GM19455 (cell line): ENCODE results near the gene PIK3R5.
A peak's percentile ranks its signal among the peaks of the same experiment; 100 is the strongest.
"Not testable (repeated sequence)": the region's sequence is repeated elsewhere in the genome, so short reads cannot be mapped to it uniquely, and the experiment has no call there.

Source experiments
- ATAC-seq: cut with Tn5 transposase; IDR thresholded peaks from one replicate; pipeline ENCODE4 v1.9.1; 2021; ENCODE audit not compliant: unreplicated experiment

PIK3R5 gene

DNA sequence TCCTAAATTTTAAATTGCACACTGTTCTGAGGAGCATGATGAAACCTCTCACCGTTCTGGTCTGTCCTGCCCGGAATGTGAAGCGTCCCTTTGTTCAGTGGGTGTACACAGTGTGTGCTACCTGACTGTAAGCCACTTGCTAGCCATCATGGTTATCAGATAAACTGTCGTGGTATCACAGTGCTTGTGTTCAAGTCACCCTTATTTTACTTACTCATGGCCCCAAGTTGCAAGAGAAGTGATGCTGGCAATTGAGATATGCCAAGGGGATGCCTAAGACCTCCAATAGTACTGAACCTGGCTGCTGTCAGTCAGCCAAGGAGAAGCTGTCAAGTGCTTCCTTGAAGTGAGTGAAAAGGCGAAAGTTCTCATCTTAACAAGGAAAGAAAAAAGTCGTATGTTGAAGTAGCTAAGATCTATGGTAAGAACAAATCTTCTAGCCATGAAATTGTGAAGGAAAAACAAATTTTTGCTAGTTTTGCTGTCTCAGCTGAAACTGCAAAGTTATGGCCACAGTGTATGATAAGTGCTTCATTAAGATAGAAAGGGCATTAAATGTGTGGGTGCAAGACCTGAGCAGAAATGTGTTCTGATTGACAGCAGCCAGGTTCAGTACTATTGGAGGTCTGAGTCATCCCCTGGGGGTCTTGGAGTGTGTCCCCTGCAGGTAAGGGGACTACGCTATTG lies 103.9 kb downstream of the PIK3R5 start:
- ATAC-seq, result no peak

- ATAC-seq, result no peak
Observed at GRCh38 chr17:8859804-8860430, 105.6 kb downstream of the PIK3R5 start.

- ATAC-seq, result no peak
Observed at GRCh38 chr17:8859027-8859803, 106.3 kb downstream of the PIK3R5 start.

DNA sequence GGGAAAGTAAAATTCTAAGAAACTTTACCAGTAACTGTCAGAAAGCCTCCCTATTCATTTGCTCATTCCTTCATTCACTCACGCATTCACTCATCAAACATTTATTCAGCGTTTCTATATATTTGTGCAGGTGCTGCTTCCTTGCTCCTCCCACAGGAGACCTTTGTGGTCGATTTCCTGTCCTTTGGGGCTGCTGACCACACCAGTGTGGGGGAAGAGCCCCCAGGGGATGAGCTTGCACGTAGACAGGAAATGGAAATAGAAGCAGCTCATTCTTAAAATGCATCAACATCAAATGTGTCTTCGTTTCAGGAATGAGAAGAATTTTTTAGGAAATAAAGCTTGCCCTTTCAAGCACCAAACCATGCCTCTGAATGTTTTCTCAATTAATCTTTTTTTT lies 107.6 kb downstream of the PIK3R5 start:
- ATAC-seq, result peak; percentile 44

DNA sequence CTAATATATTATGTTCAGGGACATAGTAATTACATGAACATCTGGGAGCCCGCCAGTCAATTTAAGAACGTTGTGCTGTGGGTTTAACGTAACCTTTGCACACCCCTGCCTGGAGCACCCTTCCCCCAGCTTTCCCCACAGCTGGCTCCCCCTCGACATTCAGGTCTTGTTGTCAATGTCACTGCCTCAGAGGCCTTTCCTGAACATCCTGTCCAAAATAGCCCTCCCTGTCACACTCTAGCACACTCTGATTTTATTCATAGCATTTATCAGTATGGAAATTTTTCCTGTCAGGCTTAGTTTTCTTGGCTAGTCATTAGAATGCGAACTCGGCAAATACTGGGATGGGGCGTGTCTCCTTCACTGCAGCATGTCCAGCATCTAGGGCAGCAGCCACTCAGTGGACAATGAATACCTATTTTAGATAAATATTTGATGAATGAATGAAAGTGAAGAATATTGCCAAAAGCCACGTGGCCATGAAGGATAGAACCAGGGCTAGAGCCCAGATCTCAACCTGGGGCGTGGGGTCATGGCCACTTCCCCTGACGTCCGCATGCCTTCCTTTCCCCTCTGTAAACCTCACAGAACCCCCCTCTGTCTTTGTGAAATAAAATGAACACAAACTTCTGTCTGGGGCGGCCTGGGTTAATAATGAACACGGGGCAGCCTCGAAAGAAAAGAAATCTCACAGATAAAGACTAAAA lies 108.5 kb downstream of the PIK3R5 start:
- no peak for ATAC-seq

DNA sequence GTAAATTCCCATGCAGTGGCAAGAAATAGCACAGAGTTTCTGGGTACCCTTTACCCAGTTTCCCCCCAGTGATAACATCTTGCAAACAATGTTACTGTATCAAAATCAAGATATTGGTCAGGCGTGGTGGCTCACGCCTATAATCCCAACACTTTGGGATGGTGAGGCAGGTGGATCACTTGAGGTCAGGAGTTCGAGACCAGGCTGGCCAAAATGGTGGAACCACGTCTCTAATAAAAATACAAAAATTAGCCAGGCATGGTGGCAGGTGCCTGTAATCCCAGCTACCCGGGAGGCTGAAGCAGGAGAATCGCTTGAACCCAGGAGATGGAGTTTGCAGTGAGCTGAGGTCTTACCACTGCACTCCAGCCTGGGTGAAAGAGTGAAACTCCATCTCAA lies 109.3 kb downstream of the PIK3R5 start:
- not testable (repeated sequence) for ATAC-seq

GRCh38 chr17:8855477-8856204 lies 109.9 kb downstream of the PIK3R5 start:
- ATAC-seq, result no peak

GRCh38 chr17:8851600-8851999 lies 113.9 kb downstream of the PIK3R5 start:
- no peak for ATAC-seq

DNA sequence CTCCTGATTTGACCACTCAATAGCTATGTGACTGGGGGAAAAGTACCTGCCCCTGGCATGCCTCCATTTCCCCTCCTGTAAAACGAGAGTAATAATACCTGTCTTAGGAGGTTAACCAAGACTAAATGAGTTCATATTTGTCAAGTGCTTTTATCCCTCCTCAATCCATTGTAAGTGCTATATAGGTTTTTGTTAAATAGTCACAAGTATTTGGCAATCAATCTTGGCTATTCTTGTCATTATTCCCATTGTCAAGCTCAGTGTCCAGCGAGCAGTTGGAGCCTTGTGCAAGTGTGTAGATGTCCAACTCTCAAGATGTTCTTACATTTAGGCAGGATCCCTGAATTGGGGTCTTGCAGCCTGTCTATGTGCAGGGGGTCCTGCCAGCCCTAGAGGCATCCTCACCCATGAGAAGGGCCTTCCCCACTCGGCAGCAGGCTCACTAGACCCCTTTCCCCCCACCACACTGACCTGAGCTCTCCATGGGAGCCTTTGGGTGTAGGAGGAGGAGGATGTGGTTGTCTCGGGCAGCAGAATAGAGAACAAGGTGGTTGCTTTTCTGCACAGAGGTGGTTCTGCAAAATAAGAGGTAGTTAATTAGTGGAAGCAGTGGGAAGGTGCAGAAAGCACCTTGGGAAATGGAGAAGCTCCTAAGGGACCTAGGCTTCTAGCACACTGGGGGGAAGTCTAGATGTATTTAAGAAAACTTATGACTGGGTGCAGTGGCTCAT lies 116.0 kb downstream of the PIK3R5 start:
- no peak for ATAC-seq

- no peak for ATAC-seq
Observed at GRCh38 chr17:8847891-8848290, 117.6 kb downstream of the PIK3R5 start.

DNA sequence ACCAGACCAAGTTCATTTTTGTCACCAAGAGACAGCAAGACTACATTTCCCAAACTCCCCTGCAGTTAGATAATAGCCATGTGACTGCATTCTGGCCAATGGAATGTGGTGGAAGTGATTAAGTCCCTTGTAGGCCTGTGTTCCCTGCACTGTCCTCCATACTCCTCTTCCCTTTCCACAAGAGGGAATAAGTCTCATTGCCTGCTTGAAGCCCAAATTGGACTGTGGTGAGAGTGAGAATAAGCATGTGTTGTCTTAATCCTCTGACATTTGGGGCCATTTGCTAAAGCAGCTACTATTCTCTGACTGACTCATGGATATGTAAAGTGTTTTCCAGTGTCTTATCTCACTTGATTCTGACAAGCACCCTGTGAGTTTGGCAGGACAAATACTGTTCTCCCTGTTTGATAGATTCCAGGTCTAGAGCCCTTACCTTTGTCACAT lies 118.7 kb downstream of the PIK3R5 start:
- ATAC-seq, result no peak

GRCh38 chr17:8844229-8845218 lies 121.0 kb downstream of the PIK3R5 start:
- no peak for ATAC-seq

- no peak for ATAC-seq
Observed at GRCh38 chr17:8843344-8843743, 122.2 kb downstream of the PIK3R5 start.

GRCh38 chr17:8841844-8842243 lies 123.7 kb downstream of the PIK3R5 start:
- no peak for ATAC-seq

DNA sequence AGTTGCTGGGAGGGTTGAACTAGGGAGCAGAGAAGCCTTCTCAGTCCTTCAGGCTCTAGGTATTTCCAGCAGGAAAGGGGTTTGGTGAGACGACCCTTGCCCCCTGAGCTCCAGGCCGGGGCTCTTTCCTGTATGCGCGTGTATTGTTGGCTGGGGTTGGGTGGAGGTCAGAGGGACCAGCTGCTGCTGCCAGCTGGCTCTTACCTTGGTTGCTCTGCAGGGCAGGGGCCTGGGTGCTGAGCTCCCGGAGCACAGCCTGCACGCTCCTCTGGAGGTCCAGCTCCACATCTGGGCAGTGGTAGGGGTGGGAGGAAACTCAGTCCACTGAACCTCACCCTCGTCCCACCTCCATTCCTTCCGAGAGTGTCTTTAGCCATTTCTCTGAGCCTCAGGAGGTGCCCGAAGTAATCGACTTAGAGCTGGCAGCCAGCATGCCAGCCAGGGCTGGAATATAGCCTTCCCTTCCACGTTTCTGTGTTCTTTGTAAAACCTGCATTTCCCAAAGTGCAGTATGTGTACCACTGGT lies 126.0 kb downstream of the PIK3R5 start:
- ATAC-seq, result no peak

DNA sequence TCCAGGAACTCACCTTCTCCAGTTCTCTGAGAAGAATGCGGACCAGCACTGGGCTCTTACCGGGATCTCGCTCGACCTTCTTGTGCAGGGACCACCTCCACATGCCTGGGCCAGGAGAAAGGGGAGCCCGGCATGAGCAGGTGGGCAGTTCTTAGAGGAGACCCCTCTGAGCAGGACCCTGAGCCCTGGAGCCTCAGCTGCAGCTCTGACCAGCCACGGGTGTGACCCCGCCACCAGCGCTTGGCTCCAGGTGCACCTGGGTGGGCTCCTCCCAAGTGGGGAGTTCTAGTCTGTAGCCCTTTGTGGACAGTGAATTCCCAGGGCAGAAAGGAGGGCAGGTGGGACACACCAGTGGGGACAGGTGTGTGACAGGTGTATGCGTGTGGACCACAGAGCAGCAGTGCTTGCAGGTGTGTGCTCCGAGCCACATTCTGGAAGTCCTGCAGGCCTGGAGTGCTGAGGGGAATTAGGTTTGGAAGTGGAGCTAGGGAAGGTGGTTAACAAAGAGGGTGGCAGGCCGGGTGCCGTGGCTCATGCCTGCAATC lies 126.9 kb downstream of the PIK3R5 start:
- ATAC-seq, result no peak

GRCh38 chr17:8837563-8838075 lies 127.9 kb downstream of the PIK3R5 start:
- ATAC-seq, result no peak
